ENCODE measurements around the gene AASDH. TPM values are rescaled to one million over a fixed set of nuclear protein-coding genes. Genes with fewer than 3 reads are reported as not detected.

AASDH gene, protein sequence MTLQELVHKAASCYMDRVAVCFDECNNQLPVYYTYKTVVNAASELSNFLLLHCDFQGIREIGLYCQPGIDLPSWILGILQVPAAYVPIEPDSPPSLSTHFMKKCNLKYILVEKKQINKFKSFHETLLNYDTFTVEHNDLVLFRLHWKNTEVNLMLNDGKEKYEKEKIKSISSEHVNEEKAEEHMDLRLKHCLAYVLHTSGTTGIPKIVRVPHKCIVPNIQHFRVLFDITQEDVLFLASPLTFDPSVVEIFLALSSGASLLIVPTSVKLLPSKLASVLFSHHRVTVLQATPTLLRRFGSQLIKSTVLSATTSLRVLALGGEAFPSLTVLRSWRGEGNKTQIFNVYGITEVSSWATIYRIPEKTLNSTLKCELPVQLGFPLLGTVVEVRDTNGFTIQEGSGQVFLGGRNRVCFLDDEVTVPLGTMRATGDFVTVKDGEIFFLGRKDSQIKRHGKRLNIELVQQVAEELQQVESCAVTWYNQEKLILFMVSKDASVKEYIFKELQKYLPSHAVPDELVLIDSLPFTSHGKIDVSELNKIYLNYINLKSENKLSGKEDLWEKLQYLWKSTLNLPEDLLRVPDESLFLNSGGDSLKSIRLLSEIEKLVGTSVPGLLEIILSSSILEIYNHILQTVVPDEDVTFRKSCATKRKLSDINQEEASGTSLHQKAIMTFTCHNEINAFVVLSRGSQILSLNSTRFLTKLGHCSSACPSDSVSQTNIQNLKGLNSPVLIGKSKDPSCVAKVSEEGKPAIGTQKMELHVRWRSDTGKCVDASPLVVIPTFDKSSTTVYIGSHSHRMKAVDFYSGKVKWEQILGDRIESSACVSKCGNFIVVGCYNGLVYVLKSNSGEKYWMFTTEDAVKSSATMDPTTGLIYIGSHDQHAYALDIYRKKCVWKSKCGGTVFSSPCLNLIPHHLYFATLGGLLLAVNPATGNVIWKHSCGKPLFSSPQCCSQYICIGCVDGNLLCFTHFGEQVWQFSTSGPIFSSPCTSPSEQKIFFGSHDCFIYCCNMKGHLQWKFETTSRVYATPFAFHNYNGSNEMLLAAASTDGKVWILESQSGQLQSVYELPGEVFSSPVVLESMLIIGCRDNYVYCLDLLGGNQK
- total RNA-seq (2022) (8.5 and 9.1 TPM in 2 replicates), Bru-seq, nascent RNA (percentile 61 among the genes with signal in this experiment), BruChase-seq, experiment 1, labeled RNA remaining after a 6-hour chase (percentile 59 among the genes with signal in this experiment), BruChase-seq, experiment 2, labeled RNA remaining after a 2-hour chase (percentile 68 among the genes with signal in this experiment)
- long read RNA-seq, partial matches to known transcripts: 0 of 4 reads
- long read RNA-seq, other reads (novel, unspliced or antisense): 4 of 4 reads

DNA sequence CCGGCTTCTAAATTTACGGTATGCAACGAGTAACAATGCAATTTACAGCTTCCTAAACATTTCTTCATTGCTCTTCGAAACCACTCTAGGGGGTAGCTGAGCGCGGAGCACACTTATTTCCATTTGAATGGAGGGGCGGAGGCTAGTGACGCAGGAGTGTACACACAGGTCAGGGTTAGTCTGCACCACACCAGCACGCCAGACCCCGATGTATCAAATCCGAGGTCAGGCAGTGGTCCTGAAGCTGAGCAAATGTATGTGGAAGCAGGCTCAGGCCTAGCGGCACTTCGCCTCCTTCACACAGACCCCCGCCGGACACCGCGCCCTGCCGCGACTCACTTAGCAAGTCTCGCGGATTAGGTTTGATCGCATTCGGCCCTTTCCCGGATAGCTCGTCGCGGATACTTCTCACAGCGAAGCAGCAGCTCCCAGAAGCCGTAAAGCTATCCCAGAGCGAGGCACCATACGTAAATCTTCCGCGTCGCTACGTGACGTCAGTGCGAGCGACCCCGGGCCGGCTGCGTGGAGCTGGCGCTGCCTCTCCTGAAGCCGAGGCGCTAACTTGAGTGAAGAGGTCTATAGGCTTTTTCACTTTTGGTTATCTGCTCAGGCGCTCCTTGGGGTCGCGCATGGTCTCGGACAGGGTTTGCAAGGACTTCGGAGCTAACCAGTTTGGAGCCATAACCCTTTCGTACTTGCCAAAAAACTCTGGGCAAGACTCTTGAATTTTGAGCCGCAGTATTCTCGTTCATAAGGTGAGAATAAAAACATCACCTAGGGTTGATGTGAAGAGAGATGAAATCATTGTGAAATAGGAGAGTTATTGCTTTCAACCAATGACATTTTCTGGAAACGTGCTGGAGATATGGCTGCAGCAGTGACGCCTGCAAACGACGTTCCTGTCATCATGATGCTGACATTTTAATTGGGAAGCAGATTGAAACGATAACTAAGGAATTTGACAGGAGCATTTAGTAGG is at the start of gene AASDH:
Gene AASDH, minus strand, starts transcription at position 469 of the 979 bp plus-strand sequence. CDS start 3,192 bp downstream, outside the sequence.
- Mint-ChIP-seq H3K27me3 (ENCODE audit: unreplicated experiment) (no peaks in the 10 kb centered on the region), H3K27ac (ENCODE audit: unreplicated experiment) (peak within 1 kb of the TSS; percentile 96), H3K9me3 (ENCODE audit: low read depth, unreplicated experiment) (no peaks in the 10 kb centered on the region), H3K36me3 (ENCODE audit: insufficient read depth, unreplicated experiment) (peaks cover 23% of the 10 kb centered on the region), H3K4me1 (ENCODE audit: low read depth, unreplicated experiment) (peaks cover 30% of the 10 kb centered on the region), H3K4me3 (ENCODE audit: low read depth, unreplicated experiment) (peak within 1 kb of the TSS; percentile 83)
- CTCF ChIA-PET: interaction anchor here (0.6 kb wide), 1 partner anchor 666 kb away, joined by 5 read pairs; no protein-coding TSS in a partner anchor
- peak; percentile 88 for DNase-seq
- TSS peak; percentile 81 for BruUV-seq (replicated peaks)
- intact Hi-C loops (cut with micrococcal nuclease; ENCODE audit: unreplicated experiment): no loop called here
- TF ChIP-seq, protein P1, sequence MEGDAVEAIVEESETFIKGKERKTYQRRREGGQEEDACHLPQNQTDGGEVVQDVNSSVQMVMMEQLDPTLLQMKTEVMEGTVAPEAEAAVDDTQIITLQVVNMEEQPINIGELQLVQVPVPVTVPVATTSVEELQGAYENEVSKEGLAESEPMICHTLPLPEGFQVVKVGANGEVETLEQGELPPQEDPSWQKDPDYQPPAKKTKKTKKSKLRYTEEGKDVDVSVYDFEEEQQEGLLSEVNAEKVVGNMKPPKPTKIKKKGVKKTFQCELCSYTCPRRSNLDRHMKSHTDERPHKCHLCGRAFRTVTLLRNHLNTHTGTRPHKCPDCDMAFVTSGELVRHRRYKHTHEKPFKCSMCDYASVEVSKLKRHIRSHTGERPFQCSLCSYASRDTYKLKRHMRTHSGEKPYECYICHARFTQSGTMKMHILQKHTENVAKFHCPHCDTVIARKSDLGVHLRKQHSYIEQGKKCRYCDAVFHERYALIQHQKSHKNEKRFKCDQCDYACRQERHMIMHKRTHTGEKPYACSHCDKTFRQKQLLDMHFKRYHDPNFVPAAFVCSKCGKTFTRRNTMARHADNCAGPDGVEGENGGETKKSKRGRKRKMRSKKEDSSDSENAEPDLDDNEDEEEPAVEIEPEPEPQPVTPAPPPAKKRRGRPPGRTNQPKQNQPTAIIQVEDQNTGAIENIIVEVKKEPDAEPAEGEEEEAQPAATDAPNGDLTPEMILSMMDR (IDR thresholded peaks at IDR 0.05; ENCODE audit: unreplicated experiment): no peak

DNA sequence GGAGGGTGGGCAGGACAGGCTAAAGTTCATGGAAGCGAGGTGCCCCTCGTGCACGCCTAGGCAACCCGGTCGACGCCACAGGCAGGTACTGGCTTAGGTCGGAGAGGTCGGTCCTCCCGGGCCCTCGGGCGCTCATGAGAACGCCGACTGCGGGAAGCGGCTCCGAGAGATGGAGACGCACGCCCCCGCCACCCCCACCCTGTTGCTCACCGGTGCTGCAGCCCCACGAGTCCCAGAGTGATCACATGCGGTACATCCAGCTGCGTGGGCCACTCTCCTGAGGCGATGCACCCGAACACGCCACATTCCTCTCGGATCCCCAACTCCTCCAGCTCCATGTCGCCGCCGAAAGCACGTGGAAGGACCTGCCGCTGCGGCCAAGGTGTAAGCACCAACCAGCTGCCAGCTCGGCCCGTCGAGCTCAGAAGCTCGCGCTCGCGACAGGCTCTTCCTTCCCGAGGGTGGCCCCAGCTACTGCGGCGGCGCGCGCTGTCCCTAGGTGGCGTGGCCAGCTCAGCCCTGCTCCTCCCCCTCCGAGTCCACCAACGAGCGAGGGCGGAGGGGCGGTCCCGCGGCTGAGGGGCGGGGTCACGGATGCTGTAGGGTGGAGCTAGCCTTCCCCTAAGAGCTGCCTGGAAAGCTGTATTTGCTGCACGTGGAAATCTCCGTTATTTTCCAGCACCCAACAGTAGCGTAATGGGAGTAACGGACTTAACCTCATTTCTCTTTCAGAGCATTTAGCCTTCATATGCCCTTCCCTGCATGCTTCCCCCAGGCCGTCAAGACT is 48.0 kb upstream of the AASDH start, which contains the start of gene PPAT:
Gene PPAT, minus strand, starts transcription at position 476 of the 787 bp plus-strand sequence. Its CDS starts 138 bp downstream, at position 338.
- H3K27me3 Mint-ChIP-seq (ENCODE audit: unreplicated experiment): no peaks in the 10 kb centered on the region
- intact Hi-C loops (cut with micrococcal nuclease; ENCODE audit: unreplicated experiment): no loop called here
- peak; percentile 96 for DNase-seq
- CTCF ChIA-PET: interaction anchor here (1.0 to 1.7 kb wide), 2 partner anchors 10 to 25 kb away, joined by 3 to 6 read pairs; no protein-coding TSS in a partner anchor
- no peaks in the 10 kb centered on the region for H3K9me3 Mint-ChIP-seq (ENCODE audit: low read depth, unreplicated experiment)
- peak within 1 kb of the TSS; percentile 95 for H3K4me3 Mint-ChIP-seq (ENCODE audit: low read depth, unreplicated experiment)
- no TSS peak for BruUV-seq (replicated peaks)
- TF ChIP-seq, protein P1 (IDR thresholded peaks at IDR 0.05; ENCODE audit: unreplicated experiment): no peak
- peaks cover 45% of the 10 kb centered on the region for H3K36me3 Mint-ChIP-seq (ENCODE audit: insufficient read depth, unreplicated experiment)
- H3K27ac Mint-ChIP-seq (ENCODE audit: unreplicated experiment): peak within 1 kb of the TSS; percentile 88
- peaks cover 12% of the 10 kb centered on the region for H3K4me1 Mint-ChIP-seq (ENCODE audit: low read depth, unreplicated experiment)

DNA sequence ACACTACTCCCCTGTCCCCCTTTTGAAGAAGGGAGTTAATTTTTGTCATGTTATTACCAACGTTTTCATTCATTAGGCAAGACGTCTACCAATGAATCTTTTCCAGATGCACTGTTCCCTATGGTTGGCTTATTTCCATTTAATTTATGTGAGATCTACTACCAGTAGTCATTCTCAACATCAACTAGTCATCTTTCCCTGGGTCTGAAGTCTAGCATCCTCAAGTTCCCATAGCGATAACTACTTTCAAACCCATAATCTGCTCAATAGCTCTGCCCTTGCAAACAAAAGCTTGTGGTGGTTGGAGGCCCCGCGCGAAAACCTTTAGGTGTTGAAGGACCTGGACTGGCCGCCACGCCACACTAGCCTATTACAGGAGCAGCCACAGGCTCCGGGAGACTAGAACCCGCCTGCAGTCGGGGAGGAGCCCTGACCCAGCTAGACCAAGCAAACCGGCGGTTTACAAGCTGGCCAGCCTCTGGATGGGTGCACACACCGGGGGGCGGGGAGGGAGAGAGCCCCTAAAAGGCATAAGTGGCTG is 47.4 kb upstream of the AASDH start:
- TF ChIP-seq, protein P1 (IDR thresholded peaks at IDR 0.05; ENCODE audit: unreplicated experiment): no peak
- CTCF ChIA-PET: interaction anchor here (1.7 kb wide), 1 partner anchor 9 kb away, joined by 6 read pairs; no protein-coding TSS in a partner anchor
- Mint-ChIP-seq H3K4me3 (ENCODE audit: low read depth, unreplicated experiment) (peak overlapping the region; percentile 95), H3K27me3 (ENCODE audit: unreplicated experiment) (no peaks in the 10 kb centered on the region), H3K4me1 (ENCODE audit: low read depth, unreplicated experiment) (peaks cover 6% of the 10 kb centered on the region), H3K36me3 (ENCODE audit: insufficient read depth, unreplicated experiment) (peaks cover 45% of the 10 kb centered on the region), H3K9me3 (ENCODE audit: low read depth, unreplicated experiment) (no peaks in the 10 kb centered on the region), H3K27ac (ENCODE audit: unreplicated experiment) (peak overlapping the region; percentile 47)
- DNase-seq: peak; percentile 60
- no TSS peak for BruUV-seq (replicated peaks)
- intact Hi-C loops (cut with micrococcal nuclease; ENCODE audit: unreplicated experiment): no loop called here

Measured in Calu3 (cell line).